HG03575 (cell line): ENCODE results near the gene JMJD4.

Experiments
- ATAC-seq: cut with Tn5 transposase; IDR thresholded peaks from one replicate; pipeline ENCODE4 v1.9.1; 2021; ENCODE audit not compliant: unreplicated experiment, insufficient number of reproducible peaks, low FRiP score; ENCODE audit errors: extremely low read depth

Gene JMJD4

GRCh38 chr1:227736814-227737432, 1.8 kb upstream of the JMJD4 start:
- no peak for ATAC-seq

GRCh38 chr1:227735539-227736285, 610 bp upstream of the JMJD4 start:
- no peak for ATAC-seq

- no peak for ATAC-seq
Measured at GRCh38 chr1:227734546-227734855, 601 bp downstream of the JMJD4 start.

- ATAC-seq = no peak
Measured at GRCh38 chr1:227733751-227734545, 1.2 kb downstream of the JMJD4 start.

DNA sequence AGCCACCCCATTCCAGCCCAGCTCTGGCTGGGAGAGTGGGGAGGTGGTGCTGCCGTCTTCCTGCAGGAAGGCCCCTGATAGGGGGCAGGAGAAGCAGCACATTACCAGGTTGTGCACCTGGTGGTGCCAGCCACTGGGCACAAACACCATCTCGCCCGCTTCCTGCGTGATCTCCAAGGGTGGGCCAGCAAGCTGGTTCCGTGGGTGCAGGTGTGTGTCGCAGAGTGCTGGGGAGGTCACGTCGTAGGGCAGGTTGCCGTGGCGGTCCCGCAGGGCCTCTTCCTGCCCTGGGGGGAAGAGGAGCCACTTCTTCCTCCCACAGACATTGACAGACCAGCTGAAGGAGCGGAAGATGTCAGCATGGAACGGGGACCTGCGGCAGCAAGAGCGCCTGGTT, 1.8 kb downstream of the JMJD4 start:
- no peak for ATAC-seq

- no peak for ATAC-seq
Measured at GRCh38 chr1:227732586-227733308, 2.4 kb downstream of the JMJD4 start.

DNA sequence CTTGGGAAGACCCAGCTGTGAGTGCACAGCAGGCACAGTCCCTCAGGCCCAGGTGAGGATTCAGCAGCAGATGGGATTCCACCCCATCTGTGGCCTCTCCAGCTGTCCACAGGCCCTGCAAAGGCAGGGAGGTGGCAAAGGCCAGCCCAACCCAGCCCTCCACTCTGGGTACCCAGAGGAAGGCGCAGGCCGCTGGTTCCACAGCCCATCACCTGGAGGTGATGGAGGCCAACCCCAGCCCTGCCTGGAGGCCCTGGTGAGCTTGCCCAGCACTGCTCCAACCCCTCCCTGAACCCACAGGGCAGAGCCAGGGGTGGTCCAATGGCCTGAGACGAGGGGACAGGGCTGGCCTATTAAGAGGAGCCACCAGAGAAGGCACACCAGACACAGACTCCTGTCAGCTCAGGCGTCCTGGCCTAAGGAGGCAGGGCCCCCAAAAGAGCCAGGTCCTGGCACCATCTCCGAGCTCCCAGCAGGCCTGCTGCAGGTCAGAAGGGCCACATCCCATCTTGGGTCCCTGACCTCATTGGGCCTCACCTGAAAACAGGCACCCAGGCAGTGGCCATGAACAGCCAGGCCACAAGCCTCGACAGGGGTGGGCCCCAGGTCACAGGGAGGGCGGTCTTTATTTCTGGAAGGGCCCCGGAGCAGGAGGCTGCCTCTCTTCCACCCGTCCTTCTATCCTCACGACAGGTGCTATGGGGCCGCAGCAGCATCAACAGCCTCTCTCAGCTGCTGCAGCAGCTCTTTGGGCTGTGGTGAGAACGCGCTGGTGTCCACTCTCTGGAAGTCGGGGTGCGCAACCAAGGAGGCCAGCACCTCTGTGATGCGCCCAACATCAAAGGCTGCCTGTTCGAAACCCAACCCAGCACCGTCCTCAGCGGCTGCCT, 3.2 kb downstream of the JMJD4 start:
- ATAC-seq = no peak

- ATAC-seq = no peak
Measured at GRCh38 chr1:227731241-227731677, 3.8 kb downstream of the JMJD4 start.

DNA sequence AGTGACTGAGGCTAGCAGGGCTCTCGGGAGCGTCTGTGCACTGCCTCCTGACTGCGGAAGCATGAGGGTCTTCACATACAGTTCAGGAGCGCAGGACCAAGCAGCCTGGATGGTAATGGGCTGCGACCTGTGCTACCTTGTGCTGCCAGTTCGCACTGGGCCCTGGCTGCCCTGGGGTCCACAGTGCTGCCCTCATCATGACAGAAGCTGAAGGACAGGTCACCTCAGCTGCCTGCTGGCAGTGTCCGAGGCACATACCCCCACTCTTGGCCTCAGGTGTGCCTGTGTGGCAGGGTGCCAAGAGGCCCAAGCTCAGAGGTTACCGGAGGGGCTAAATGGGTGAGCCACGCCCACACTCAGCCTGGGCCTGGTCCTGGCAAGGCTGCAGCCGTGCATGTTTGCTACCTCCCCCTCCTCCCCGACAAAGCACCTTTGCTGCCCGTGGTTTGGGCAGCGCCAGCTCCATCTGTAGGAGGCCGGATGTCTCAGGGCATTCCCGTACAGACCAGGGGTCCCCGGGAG, 4.4 kb downstream of the JMJD4 start:
- no peak for ATAC-seq

DNA sequence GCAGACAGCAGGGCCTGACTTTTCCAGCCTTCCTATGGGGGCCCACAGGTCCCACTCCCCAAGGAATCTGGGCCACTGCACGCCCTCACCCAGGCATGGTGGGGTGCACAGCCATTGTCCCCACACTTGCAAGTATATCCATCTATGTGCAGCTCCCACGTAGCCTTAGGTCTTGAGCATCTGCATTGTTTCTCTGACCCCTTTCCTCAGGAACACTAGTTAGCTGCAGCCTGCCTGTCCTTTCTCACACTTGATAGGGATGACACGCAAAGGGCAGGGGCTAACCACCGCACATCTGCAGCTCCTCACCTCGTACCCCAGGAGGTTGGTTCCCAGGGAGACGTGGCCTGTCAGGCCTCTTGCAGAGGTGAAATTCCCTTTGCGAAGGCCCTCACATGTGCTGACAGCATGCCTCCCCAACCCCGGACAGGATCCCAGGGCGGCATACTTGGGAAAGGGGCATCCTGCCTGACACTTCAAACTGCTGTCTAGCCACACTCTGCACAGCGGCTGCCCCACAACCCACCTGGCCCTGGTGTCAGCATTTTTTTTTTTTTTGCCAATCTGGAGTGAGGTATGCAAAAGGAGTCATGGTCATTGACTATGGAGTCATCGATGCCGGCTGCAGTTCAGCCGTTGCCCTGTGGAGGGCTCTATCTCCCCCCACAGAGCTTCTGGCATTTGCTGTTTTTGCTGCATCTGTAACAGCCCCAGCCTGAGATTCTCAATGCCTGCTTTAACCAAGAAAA, 5.0 kb downstream of the JMJD4 start:
- ATAC-seq = no peak

DNA sequence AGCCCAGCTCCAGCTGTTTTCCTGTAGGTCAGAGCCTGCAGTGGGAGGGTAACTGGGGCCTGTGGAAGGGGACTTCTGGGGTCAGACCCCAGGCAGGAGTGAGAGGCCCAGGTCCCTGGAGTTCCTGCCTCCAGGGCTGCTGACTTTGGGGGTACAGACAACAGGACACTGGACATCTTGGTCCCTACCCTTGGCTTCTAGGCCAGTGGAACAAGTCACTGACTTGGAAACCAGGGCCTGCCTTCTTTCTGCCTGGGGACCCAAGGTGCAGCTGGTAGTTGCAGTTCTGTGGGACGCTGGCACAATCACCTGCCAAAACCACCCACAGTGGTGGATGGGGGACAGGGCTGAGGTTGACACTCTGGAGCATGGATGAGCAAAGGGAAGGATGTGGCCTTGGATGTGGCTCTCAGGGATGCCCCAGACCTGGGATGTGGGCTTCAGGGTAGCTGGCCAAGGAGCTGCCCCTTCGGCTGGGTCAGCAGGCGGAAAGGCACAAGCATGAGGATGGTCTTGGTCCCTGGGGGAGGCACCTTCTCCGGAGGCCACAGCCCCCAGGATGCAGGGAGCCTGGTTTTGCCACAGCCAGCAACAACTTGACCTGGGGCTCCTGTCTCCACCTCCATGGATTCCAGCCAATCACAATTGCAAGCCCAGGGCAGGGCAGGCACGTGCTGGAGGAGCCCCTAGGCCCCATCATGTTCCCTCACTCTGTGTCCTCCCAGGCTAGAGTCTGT, 5.8 kb downstream of the JMJD4 start:
- no peak for ATAC-seq

DNA sequence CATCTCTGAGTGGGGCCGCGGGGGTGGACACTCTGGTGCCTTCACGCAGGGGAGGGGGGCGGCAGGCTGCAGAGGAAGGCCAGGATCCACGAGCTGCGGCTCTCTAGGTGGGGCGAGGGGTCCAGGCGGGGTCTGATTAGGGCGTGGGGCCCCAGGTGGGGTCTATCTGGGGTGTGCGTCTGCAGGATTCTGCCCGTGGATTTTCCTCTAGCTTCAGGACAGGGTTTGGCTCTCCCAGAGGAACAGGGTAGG, 6.3 kb downstream of the JMJD4 start:
- ATAC-seq = no peak

DNA sequence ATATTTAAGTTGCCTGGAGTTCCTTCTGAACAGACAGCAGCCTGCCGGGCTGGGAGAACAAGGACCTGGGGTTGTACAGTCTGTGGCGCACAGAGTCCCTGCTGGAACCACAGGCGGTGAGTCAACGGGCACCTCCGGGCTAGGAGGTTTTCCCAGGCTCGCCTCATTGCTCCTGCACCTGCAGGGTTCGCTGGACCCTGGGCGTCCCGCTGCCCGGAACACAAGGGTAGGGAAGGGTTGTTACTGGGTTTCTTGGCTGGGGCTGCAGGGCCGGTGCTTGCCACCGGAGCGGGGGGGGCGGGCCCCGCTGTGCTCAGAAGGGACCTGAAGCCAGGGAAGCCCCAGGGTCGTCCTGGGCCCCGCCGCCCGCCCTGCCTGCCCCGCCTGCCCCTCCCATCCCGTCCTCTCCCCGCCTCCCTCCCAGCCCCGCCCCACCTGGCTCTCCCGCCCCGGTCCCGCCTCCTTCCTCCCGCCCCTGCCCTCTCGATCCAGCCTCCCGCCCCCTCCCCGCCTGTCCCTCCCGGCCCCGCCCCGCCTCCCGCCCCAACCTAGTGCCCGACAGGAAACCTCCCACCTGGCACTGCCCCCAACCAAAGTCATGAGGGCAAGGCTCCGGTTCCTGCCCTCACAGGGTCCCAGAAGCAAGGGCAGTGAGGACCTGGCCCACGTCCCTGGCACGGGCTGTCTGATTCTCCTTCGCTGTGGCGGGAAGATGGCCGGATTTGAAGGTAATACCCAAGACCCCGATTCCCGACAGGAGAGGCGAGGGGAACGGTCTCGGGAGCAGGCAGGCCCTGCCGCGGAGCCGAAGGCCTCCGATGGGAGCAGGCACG, 6.8 kb downstream of the JMJD4 start:
- no peak for ATAC-seq

DNA sequence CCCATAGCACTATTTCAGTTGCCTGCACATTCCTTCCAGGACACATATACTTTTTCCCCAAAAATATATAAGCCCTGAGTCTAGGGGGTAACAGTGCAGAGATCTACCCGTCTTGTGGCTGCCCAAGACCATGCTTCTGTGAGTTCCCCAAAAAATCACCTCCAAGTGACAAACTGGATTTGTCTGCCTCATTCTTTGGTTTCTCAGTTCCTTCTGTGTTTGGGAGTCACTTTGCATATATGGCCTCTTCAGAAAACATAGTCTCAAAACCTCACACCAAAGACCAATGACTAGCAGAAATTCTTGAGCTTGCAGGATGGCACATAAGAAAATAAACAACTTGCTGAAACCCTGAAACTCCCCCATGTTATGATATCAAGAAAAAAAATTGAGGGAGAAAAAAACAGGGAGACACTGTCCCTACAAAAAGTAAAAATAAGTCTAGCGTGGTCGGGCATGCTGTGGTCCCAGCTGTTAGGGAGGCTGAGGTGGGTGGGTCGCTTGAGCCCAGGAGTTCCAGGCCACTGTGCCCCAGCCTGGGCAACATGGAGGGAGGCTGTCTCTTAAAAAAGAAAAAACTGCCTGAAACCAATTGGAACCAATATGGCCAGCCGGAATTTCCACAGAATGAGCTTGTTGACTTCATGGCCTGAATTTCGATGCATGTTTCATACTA, 8.0 kb downstream of the JMJD4 start:
- no peak for ATAC-seq

GRCh38 chr1:227726318-227726717, 8.8 kb downstream of the JMJD4 start:
- ATAC-seq = no peak

- ATAC-seq = no peak
Measured at GRCh38 chr1:227725046-227725445, 10.1 kb downstream of the JMJD4 start.
